WTC11 (cell line): ENCODE results near the gene DPP4. TPM values are rescaled to one million over a fixed set of nuclear protein-coding genes. Genes with fewer than 3 reads are reported as not detected.
A peak's percentile ranks its signal among the peaks of the same experiment; 100 is the strongest.

Experiments used
- ATAC-seq: fragments of 200-7000 bp; cut with Tn5 transposase; 2 replicates; pipeline ENCODE4 v1.10.0; 2021; ENCODE audit warnings: mild to moderate bottlenecking, moderate library complexity
- CTCF ChIA-PET: fragments of 300-600 bp; sonication (Branson Sonifier 250); formaldehyde crosslinking; loops from one replicate; lab custom pipeline; 2021; ENCODE audit warnings: antibody characterized with exemption; lab: Charles Lee
- POLR2A ChIA-PET: fragments of 350-600 bp; sonication (Branson Sonifier 250); formaldehyde crosslinking; loops from one replicate; lab custom pipeline; 2021; ENCODE audit warnings: antibody characterized with exemption; lab: Charles Lee
- DNase-seq: peaks from one replicate; pipeline ENCODE4 v3.0.0; 2021; ENCODE audit warnings: low spot score
- H3K27ac Mint-ChIP-seq: 2 replicates; pipeline ENCODE4 v1.8.0; 2021; ENCODE audit warnings: mixed read lengths
- H3K27me3 Mint-ChIP-seq: 2 replicates; pipeline ENCODE4 v1.8.0; 2021; ENCODE audit warnings: low read depth, mild to moderate bottlenecking, moderate library complexity, mixed read lengths
- H3K36me3 Mint-ChIP-seq: 2 replicates; pipeline ENCODE4 v1.8.0; 2021; ENCODE audit warnings: mixed read lengths
- H3K4me1 Mint-ChIP-seq: 2 replicates; pipeline ENCODE4 v1.8.0; 2022; ENCODE audit warnings: mixed read lengths
- H3K4me3 Mint-ChIP-seq: 2 replicates; pipeline ENCODE4 v1.8.0; 2021; ENCODE audit warnings: mild to moderate bottlenecking, moderate library complexity, mixed read lengths
- H3K9me3 Mint-ChIP-seq: 2 replicates; pipeline ENCODE4 v1.8.0; 2021; ENCODE audit warnings: mixed read lengths
- AR ChIP-seq: fragments of 250-450 bp; sonication (Bioruptor Pico); IDR thresholded peaks from 2 replicates; pipeline ENCODE4 v1.9.0; 2021; ENCODE audit warnings: mild to moderate bottlenecking
- ATF1 ChIP-seq: sonication (generic); formaldehyde crosslinking; IDR thresholded peaks from 2 replicates; pipeline ENCODE4 v1.8.1; 2023; ENCODE audit warnings: mild to moderate bottlenecking, moderate library complexity, missing genetic modification reagents
- ATF3 ChIP-seq: sonication (generic); formaldehyde crosslinking; conservative IDR thresholded peaks from 2 replicates; pipeline ENCODE4 v1.8.1; 2022; ENCODE audit warnings: mild to moderate bottlenecking, missing genetic modification reagents
- CTCF ChIP-seq: fragments of 200-600 bp; IDR thresholded peaks from 2 replicates; pipeline ENCODE4 v1.8.0; 2022; ENCODE audit warnings: antibody characterized with exemption
- EMX1 ChIP-seq: fragments of 250-450 bp; sonication (Bioruptor Pico); IDR thresholded peaks from 2 replicates; pipeline ENCODE4 v1.8.0; 2021; ENCODE audit warnings: mild to moderate bottlenecking
- ETV6 ChIP-seq: sonication (generic); formaldehyde crosslinking; IDR thresholded peaks from 2 replicates; pipeline ENCODE4 v1.8.1; 2022; ENCODE audit warnings: mild to moderate bottlenecking, missing genetic modification reagents
- FOXP1 ChIP-seq: sonication (generic); formaldehyde crosslinking; IDR thresholded peaks from 2 replicates; pipeline ENCODE4 v1.8.0; 2022; ENCODE audit warnings: missing genetic modification reagents, mild to moderate bottlenecking, moderate library complexity, borderline replicate concordance
- GTF2I ChIP-seq: fragments of 250-450 bp; sonication (Bioruptor Pico); conservative IDR thresholded peaks from 2 replicates; pipeline ENCODE4 v1.4.0; 2021; ENCODE audit warnings: mild to moderate bottlenecking
- HMGA2 ChIP-seq: fragments of 250-450 bp; sonication (Bioruptor Pico); IDR thresholded peaks from 2 replicates; pipeline ENCODE4 v1.4.0; 2021; ENCODE audit warnings: mild to moderate bottlenecking, moderate library complexity
- MLX ChIP-seq: sonication (generic); formaldehyde crosslinking; IDR thresholded peaks from 2 replicates; pipeline ENCODE4 v1.8.1; 2023; ENCODE audit warnings: mild to moderate bottlenecking, missing genetic modification reagents, moderate library complexity
- NFYB ChIP-seq: sonication (generic); formaldehyde crosslinking; conservative IDR thresholded peaks from 2 replicates; pipeline ENCODE4 v1.8.0; 2022; ENCODE audit warnings: low read depth, missing genetic modification reagents
- NR2C2 ChIP-seq: sonication (generic); formaldehyde crosslinking; IDR thresholded peaks from 2 replicates; pipeline ENCODE4 v1.8.0; 2022; ENCODE audit warnings: mild to moderate bottlenecking, missing genetic modification reagents
- STAT6 ChIP-seq: sonication (generic); formaldehyde crosslinking; conservative IDR thresholded peaks from 2 replicates; pipeline ENCODE4 v1.8.1; 2023; ENCODE audit warnings: mild to moderate bottlenecking, low read depth, missing genetic modification reagents, moderate library complexity
- ZBTB43 ChIP-seq: sonication (generic); formaldehyde crosslinking; IDR thresholded peaks from 2 replicates; pipeline ENCODE4 v1.8.1; 2023; ENCODE audit warnings: mild to moderate bottlenecking, missing genetic modification reagents
- ZNF138 ChIP-seq: sonication (generic); formaldehyde crosslinking; conservative IDR thresholded peaks from 2 replicates; pipeline ENCODE4 v1.8.1; 2022; ENCODE audit warnings: mild to moderate bottlenecking, moderate library complexity, missing genetic modification reagents
- ZNF425 ChIP-seq: fragments of 250-450 bp; sonication (Bioruptor Pico); conservative IDR thresholded peaks from 2 replicates; pipeline ENCODE4 v1.9.0; 2021; ENCODE audit warnings: mild to moderate bottlenecking
- total RNA-seq: library from RNA; stranded (reverse); gene quantifications from 3 replicates; pipeline ENCODE4 v1.2.3, GENCODE V29; 2021

Gene DPP4
- total RNA-seq, 1 experiment from 2014 or later, result 3.6 TPM

- TF ChIP-seq EMX1 (CRISPR knock-in tag) (no peak), HMGA2 (CRISPR knock-in tag) (no peak), NR2C2 (CRISPR knock-in tag) (no peak), GTF2I (CRISPR knock-in tag) (no peak), MLX (CRISPR knock-in tag) (no peak), STAT6 (CRISPR knock-in tag) (no peak), CTCF (no peak), NFYB (CRISPR knock-in tag) (no peak), ATF3 (CRISPR knock-in tag) (no peak), ETV6 (no peak), FOXP1 (no peak), ATF1 (CRISPR knock-in tag) (no peak), ZNF425 (CRISPR knock-in tag) (no peak), ZBTB43 (no peak), AR (no peak), ZNF138 (no peak)
- TF ChIP-seq, all 79 proteins: peak for 0
- Mint-ChIP-seq H3K27ac (no peak overlapping the region; the same call in 1 of the 2 replicates), H3K36me3 (no peaks in the 10 kb centered on the region), H3K9me3 (no peaks in the 10 kb centered on the region), H3K4me3 (no peak overlapping the region), H3K27me3 (no peaks in the 10 kb centered on the region), H3K4me1 (peaks cover 10% of the 10 kb centered on the region)
- ChIA-PET CTCF (interaction anchor here (1.0 to 3.7 kb wide), 5 partner anchors 17 to 361 kb away, joined by 3 to 16 read pairs (median 5); no protein-coding TSS in a partner anchor), POLR2A (no interaction called here)
- no peak for DNase-seq
- peak; percentile 38; the same call in 1 of the 2 replicates for ATAC-seq
Observed at GRCh38 chr2:161947836-161948235, 126.2 kb downstream of the DPP4 start.
